C4-2B (cell line): Measurements from ENCODE around the gene TEAD2.

Experiments used
- ZFX ChIP-seq: fragments of 450-650 bp; IDR thresholded peaks from 2 replicates; pipeline ENCODE4 v1.6.1; 2017
- TF ChIP-seq, protein P1 (sequence below): fragments of 450-650 bp; conservative IDR thresholded peaks from 2 replicates; pipeline ENCODE4 v1.5.1; 2017; ENCODE audit warnings: mild to moderate bottlenecking

DNA sequence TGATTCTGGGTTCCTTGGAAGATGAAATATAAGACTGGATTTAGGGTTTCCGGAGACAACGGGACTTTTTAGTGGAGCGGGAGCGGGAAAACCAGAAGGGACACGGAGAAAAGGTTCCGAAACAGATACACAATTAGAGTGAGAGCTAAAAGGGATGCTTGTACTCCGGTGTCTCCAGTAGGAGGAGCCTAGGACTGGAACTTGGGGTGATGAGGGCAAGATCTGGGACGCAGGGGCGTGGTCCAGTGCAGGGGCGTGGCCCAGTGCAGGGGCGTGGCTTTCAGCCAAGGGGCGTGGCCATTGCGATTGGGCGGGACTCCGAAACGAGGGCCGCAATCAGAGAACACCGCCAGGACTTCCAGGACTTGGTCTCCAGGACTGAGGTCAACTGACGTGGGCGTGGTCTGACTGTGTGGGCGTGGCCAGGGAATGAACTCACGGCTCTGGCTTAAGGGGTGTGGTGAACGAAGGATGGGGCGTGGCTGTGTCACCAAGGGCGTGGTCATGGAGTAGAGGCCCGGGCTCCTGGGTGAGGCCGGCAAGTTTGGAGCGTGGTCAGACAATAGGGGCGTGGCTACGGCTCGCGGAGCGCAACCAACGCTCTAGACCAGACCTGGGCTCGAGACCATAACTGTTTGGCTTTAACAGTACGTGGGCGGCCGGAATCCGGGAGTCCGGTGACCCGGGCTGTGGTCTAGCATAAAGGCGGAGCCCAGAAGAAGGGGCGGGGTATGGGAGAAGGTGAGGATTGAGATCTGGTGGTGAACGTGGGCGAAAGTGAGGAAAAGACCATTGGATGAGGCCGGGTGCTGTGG is 1.3 kb upstream of the TEAD2 start, which contains the start of gene DKKL1:
- TF ChIP-seq, protein P1, sequence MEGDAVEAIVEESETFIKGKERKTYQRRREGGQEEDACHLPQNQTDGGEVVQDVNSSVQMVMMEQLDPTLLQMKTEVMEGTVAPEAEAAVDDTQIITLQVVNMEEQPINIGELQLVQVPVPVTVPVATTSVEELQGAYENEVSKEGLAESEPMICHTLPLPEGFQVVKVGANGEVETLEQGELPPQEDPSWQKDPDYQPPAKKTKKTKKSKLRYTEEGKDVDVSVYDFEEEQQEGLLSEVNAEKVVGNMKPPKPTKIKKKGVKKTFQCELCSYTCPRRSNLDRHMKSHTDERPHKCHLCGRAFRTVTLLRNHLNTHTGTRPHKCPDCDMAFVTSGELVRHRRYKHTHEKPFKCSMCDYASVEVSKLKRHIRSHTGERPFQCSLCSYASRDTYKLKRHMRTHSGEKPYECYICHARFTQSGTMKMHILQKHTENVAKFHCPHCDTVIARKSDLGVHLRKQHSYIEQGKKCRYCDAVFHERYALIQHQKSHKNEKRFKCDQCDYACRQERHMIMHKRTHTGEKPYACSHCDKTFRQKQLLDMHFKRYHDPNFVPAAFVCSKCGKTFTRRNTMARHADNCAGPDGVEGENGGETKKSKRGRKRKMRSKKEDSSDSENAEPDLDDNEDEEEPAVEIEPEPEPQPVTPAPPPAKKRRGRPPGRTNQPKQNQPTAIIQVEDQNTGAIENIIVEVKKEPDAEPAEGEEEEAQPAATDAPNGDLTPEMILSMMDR = no peak
- no peak for TF ChIP-seq ZFX
